Left kidney (tissue), 2 donors: ENCODE results near the gene SHMT1. TPM values are rescaled to one million over a fixed set of nuclear protein-coding genes. Genes with fewer than 3 reads are reported as not detected.
"Not testable (repeated sequence)": the region's sequence is repeated elsewhere in the genome, so short reads cannot be mapped to it uniquely, and the experiment has no call there.

Experiments
- DNase-seq: peaks from one replicate; pipeline ENCODE4 v3.0.0-alpha.2; 2013
- polyA plus RNA-seq: library from polyadenylated mRNA; unstranded; fragments of 120-200 nt; gene quantifications from one replicate; pipeline ENCODE4 v1.2.1, GENCODE V29; 2013; ENCODE audit not compliant: insufficient read length

SHMT1 gene
- polyA plus RNA-seq, 1 donor, result 61.5 TPM

GRCh38 chr17:18379246-18380146 is 16.1 kb upstream of the SHMT1 start:
- DNase-seq, result no peak

GRCh38 chr17:18378614-18379013 is 15.3 kb upstream of the SHMT1 start:
- not testable (repeated sequence) for DNase-seq

GRCh38 chr17:18378205-18378505 is 14.8 kb upstream of the SHMT1 start:
- no peak for DNase-seq

- DNase-seq, result no peak
These were observed 14.3 kb upstream of the SHMT1 start, which contains the start of gene EVPLL for GRCh38 chr17:18377437-18378204. Gene EVPLL, plus strand, starts transcription at chr17:18377778. Its CDS starts 3,160 bp downstream, at chr17:18380938.

GRCh38 chr17:18374216-18374615 is 10.9 kb upstream of the SHMT1 start:
- DNase-seq, result no peak

GRCh38 chr17:18373181-18373580 is 9.8 kb upstream of the SHMT1 start:
- not testable (repeated sequence) for DNase-seq

- DNase-seq, result no peak
These were observed 8.1 kb upstream of the SHMT1 start for GRCh38 chr17:18371455-18371854.

GRCh38 chr17:18370761-18371160 is 7.4 kb upstream of the SHMT1 start:
- no peak for DNase-seq

- DNase-seq, result no peak
These were observed 5.6 kb upstream of the SHMT1 start for GRCh38 chr17:18368946-18369345.

GRCh38 chr17:18364166-18364565 is 816 bp upstream of the SHMT1 start:
- no peak for DNase-seq

- no peak for DNase-seq
These were observed 651 bp downstream of the SHMT1 start for GRCh38 chr17:18362698-18363100.

- no peak for DNase-seq
These were observed 1.3 kb downstream of the SHMT1 start for GRCh38 chr17:18361837-18362697.

- DNase-seq, result no peak
These were observed 2.8 kb downstream of the SHMT1 start for GRCh38 chr17:18360518-18360917.

GRCh38 chr17:18356624-18357023 is 6.7 kb downstream of the SHMT1 start:
- no peak for DNase-seq

GRCh38 chr17:18353541-18353940 is 9.8 kb downstream of the SHMT1 start:
- no peak for DNase-seq

- DNase-seq, result no peak
These were observed 19.3 kb downstream of the SHMT1 start for GRCh38 chr17:18344021-18344420.

- no peak for DNase-seq
These were observed 23.4 kb downstream of the SHMT1 start for GRCh38 chr17:18339933-18340332.

- not testable (repeated sequence) for DNase-seq
These were observed 25.2 kb downstream of the SHMT1 start for GRCh38 chr17:18338158-18338557.

- no peak for DNase-seq
These were observed 30.4 kb downstream of the SHMT1 start for GRCh38 chr17:18332909-18333489.

- DNase-seq, result no peak
These were observed 31.5 kb downstream of the SHMT1 start for GRCh38 chr17:18331879-18332278.

GRCh38 chr17:18328643-18329204 is 34.6 kb downstream of the SHMT1 start:
- DNase-seq, result no peak

- DNase-seq, result no peak
These were observed 35.8 kb downstream of the SHMT1 start for GRCh38 chr17:18327556-18327955.
